Body of pancreas (tissue), 4 donors: ENCODE results near the gene IER5.

Experiments used
- CTCF ChIP-seq, 7 experiments: fragments of 450-650 bp in 4 of 7; fragments of 200-600 bp in 3 of 7; sonication (generic) in 3 of 7; IDR thresholded peaks; one replicate each; pipeline ENCODE4 v1.5.1; 2016 to 2019; ENCODE audit warnings: antibody characterized with exemption in 7 of 7
- POLR2A ChIP-seq, 3 donors: fragments of 450-650 bp; IDR thresholded peaks; one replicate each; pipeline ENCODE4 v1.6.1; 2016; ENCODE audit warnings: antibody characterized with exemption in 3 of 3, mild to moderate bottlenecking in 2 of 3

GRCh38 chr1:181129771-181130606, 41.5 kb downstream of the IER5 start:
- TF ChIP-seq POLR2A (IDR thresholded peaks at IDR 0.05) (no peak), CTCF (IDR thresholded peaks at IDR 0.05) (no peak)
